Endothelial cell of umbilical vein (primary cell): ENCODE data around the gene KCNN3. TPM values are rescaled to one million over a fixed set of nuclear protein-coding genes. Genes with fewer than 3 reads are reported as not detected.

Experiments
- BruUV-seq: library from RNA; stranded (reverse); fragments of 400-500 nt; replicated peaks from 2 replicates; lab custom pipeline; 2021; lab: Mats Ljungman, UMichigan
- CTCF ChIA-PET: fragments of 300-600, 350-600 bp; sonication (Branson Sonifier 250); formaldehyde crosslinking; loops from one replicate; lab custom pipeline; 2021; ENCODE audit warnings: antibody characterized with exemption, inconsistent platforms; lab: Charles Lee
- POLR2A ChIA-PET: fragments of 300-600, 350-600 bp; sonication (Branson Sonifier 250); formaldehyde crosslinking; loops from one replicate; lab custom pipeline; 2021; ENCODE audit warnings: antibody characterized with exemption, inconsistent platforms; lab: Charles Lee
- DNase-seq: peaks from one replicate; pipeline ENCODE4 v3.0.0-alpha.2; 2011; ENCODE audit warnings: low read depth, low spot score
- FAIRE-seq: peaks from 2 replicates; lab custom pipeline; 2011; peaks lifted over from hg19 to GRCh38; lab: Jason Lieb, UNC
- H2AFZ ChIP-seq: 2 replicates; pipeline ENCODE4 v1.6.0; 2012; ENCODE audit warnings: low read depth, low read length, control low read depth, inconsistent platforms
- H3K27ac ChIP-seq: 2 replicates; pipeline ENCODE4 v1.5.1; 2011; ENCODE audit warnings: low read depth, mild to moderate bottlenecking, control low read depth, low read length, moderate library complexity; ENCODE audit not compliant: insufficient read depth
- H3K27me3 ChIP-seq, 2 experiments: 2 replicates each; pipeline versions ENCODE4 v1.6.0 to v1.6.1; 2011; ENCODE audit warnings: low read length in 2 of 2, mixed read lengths in 1 of 2; ENCODE audit not compliant: control insufficient read depth in 2 of 2, insufficient read depth in 2 of 2
- H3K36me3 ChIP-seq, 2 experiments: 2 replicates in 1 of 2; 3 replicates in 1 of 2; pipeline ENCODE4 v1.5.1; 2011; ENCODE audit warnings: low read length in 2 of 2, mild to moderate bottlenecking in 1 of 2, moderate library complexity in 1 of 2; ENCODE audit not compliant: control insufficient read depth in 2 of 2, insufficient read depth in 2 of 2; ENCODE audit errors: extremely low read depth in 1 of 2
- H3K4me1 ChIP-seq: 3 replicates; pipeline ENCODE4 v1.5.1; 2011; ENCODE audit warnings: mild to moderate bottlenecking, low read length; ENCODE audit not compliant: control insufficient read depth, insufficient read depth; ENCODE audit errors: extremely low read depth
- H3K4me2 ChIP-seq: 2 replicates; pipeline ENCODE4 v1.6.1; 2011; ENCODE audit warnings: low read length, control low read depth, mixed read lengths; ENCODE audit not compliant: insufficient read depth
- H3K4me3 ChIP-seq, 3 experiments: fragments of 200-600 bp in 1 of 3; sonication (generic), shearing (Covaris generic) in 1 of 3; replicated peaks in 1 of 3; 2 replicates each; pipeline ENCODE4 v1.5.1; 2011 to 2016; ENCODE audit warnings: control low read depth in 3 of 3, low read length in 3 of 3, mild to moderate bottlenecking in 2 of 3, inconsistent platforms in 1 of 3, low read depth in 1 of 3, moderate library complexity in 1 of 3; ENCODE audit not compliant: insufficient read depth in 1 of 3
- H3K79me2 ChIP-seq: 2 replicates; pipeline ENCODE4 v1.6.0; 2012; ENCODE audit warnings: low read length, inconsistent platforms; ENCODE audit not compliant: control insufficient read depth, insufficient read depth
- H3K9ac ChIP-seq: replicated peaks from 2 replicates; pipeline ENCODE3; 2011; ENCODE audit warnings: low read length, control low read depth; ENCODE audit not compliant: insufficient read depth; ENCODE audit errors: extremely low read depth
- H3K9me1 ChIP-seq: replicated peaks from 3 replicates; pipeline ENCODE4 v1.6.0; 2011; ENCODE audit warnings: mild to moderate bottlenecking, low read length; ENCODE audit not compliant: control insufficient read depth, insufficient read depth; ENCODE audit errors: extremely low read depth
- H3K9me3 ChIP-seq: replicated peaks from 2 replicates; pipeline ENCODE4 v1.5.1; 2012; ENCODE audit warnings: low read length, inconsistent platforms; ENCODE audit not compliant: control insufficient read depth, insufficient read depth
- H4K20me1 ChIP-seq: replicated peaks from 2 replicates; pipeline ENCODE3; 2011; ENCODE audit warnings: mild to moderate bottlenecking, low read length; ENCODE audit not compliant: control insufficient read depth, insufficient read depth; ENCODE audit errors: extremely low read depth
- EZH2 ChIP-seq: IDR thresholded peaks from 2 replicates; pipeline ENCODE4 v1.6.1; 2012; ENCODE audit warnings: borderline replicate concordance, low read depth, mild to moderate bottlenecking, moderate library complexity, low read length, inconsistent platforms; ENCODE audit not compliant: severe bottlenecking
- FOS ChIP-seq: IDR thresholded peaks from 2 replicates; pipeline ENCODE4 v1.6.1; 2011; ENCODE audit warnings: mild to moderate bottlenecking, low read length, moderate library complexity, borderline replicate concordance; ENCODE audit not compliant: insufficient read depth
- GATA2 ChIP-seq: IDR thresholded peaks from 2 replicates; pipeline ENCODE4 v1.7.0; 2011; ENCODE audit warnings: low read depth, mild to moderate bottlenecking, moderate library complexity, mixed read lengths, low read length; ENCODE audit not compliant: insufficient read length, insufficient read depth
- JUN ChIP-seq: IDR thresholded peaks from 2 replicates; pipeline ENCODE4 v1.6.1; 2011; ENCODE audit warnings: borderline replicate concordance, low read depth; ENCODE audit not compliant: insufficient read length, insufficient read depth
- MYC ChIP-seq: IDR thresholded peaks from one replicate; pipeline ENCODE4 v1.6.1; 2011; ENCODE audit warnings: mild to moderate bottlenecking, low read depth, low read length
- POLR2A ChIP-seq: IDR thresholded peaks from 2 replicates; pipeline ENCODE4 v1.6.1; 2012; ENCODE audit warnings: low read depth, mild to moderate bottlenecking, control low read depth, low read length
- dilution Hi-C: fragments of 300-500 bp; cut with MboI; formaldehyde crosslinking; loops from one replicate; pipeline ENCODE4 v1.15.0; 2019; ENCODE audit warnings: low sequenced_read_pairs; ENCODE audit not compliant: extremely low pct_ligation_motif_present
- intact Hi-C: fragments of 100-400 bp; cut with micrococcal nuclease; formaldehyde crosslinking; loops from one replicate; pipeline ENCODE4 v1.10.0; 2022
- polyA plus RNA-seq, 4 experiments: library from polyadenylated mRNA; depleted of rRNA in 3 of 4; stranded (reverse) in 3 of 4; unstranded in 1 of 4; fragments of >200 nt; gene quantifications; 2 replicates each; pipeline versions ENCODE4 v1.2.1 to v1.2.3, GENCODE V29; 2011 to 2012; ENCODE audit warnings: missing spikeins in 1 of 4
- total RNA-seq: library from RNA; stranded (reverse); gene quantifications from 2 replicates; pipeline ENCODE4 v1.2.3, GENCODE V29; 2021

The KCNN3 gene
- total and polyA plus RNA-seq, 2 donors (not counting 3 experiments of a cell fraction or from before 2014, with no cell fraction given): 0.91 to 1.1 TPM

DNA sequence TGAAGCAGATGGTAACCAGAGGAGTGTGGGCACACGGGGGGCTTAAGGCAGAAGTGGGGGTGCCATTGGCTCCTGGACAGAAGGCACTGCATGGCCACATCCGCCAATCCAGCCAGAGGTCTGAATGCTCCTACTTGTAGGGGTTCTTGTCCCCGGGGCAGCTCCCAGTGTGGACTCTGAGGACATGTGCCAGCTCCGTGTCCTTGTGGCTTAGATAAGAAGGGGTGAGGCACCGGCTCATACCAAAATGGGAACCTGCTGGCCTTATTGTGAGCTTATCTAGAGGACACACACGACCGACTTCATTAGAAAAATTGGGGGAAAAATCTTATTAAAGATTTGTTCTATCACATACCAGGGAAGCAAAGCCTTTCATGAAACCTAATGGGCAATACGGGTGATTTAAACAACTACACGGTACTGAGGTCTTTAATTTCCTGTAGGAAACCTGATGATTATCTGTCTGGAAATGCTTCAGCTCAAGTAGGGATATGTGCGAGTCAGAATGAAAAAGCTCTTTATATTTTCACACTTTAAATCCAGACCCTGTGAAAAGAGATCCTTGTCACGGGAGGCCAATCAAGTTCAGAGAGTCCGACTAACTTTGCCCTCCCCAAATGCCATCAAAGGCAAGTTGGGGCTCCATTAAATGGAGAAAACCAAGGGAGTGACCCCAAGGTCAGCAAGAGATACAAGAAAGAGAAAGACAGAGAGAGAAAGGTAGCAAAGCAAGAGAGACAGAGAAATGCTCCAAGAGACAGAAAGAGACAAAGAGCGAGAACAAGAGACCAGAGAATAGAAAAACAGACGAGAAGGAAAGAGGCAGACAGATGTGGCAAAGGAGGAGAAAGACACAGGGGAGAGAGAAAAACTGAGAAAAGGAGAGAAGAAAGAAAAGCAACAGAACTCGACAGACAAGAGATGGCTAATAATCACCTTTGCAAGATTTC is 14.1 kb upstream of the KCNN3 start:
- DNase-seq (peak; percentile 68), FAIRE-seq (peak; percentile 77)
- intact Hi-C loops (no loop called here), dilution Hi-C loops (no loop called here)
- H3K9ac ChIP-seq: peak overlapping the region; percentile 17
- H3K4me1 ChIP-seq: peaks cover 18% of the 10 kb centered on the region
- TF ChIP-seq POLR2A (no peak), EZH2 (no peak), FOS (no peak)
- peak overlapping the region; percentile 42 for H3K4me2 ChIP-seq
- no peak overlapping the region for H3K4me3 ChIP-seq
- H3K27ac ChIP-seq: peak overlapping the region; percentile 24
- no peaks in the 10 kb centered on the region for H3K79me2 ChIP-seq
- H3K27me3 ChIP-seq: peaks cover 0 to 6% of the 10 kb centered on the region in 2 experiments
- H4K20me1 ChIP-seq: no peaks in the 10 kb centered on the region
- H3K9me1 ChIP-seq: no peaks in the 10 kb centered on the region
- ChIA-PET CTCF (interaction anchor here (0.8 to 1.4 kb wide), 4 partner anchors 9 to 52 kb away, joined by 3 to 7 read pairs (median 4); partner anchors contain the start of gene PMVK), POLR2A (interaction anchor here (0.6 kb wide), 1 partner anchor 160 kb away, joined by 8 read pairs; no protein-coding TSS in a partner anchor)
- no peak overlapping the region for H2AFZ ChIP-seq
- BruUV-seq: TSS peak; percentile 43
- H3K9me3 ChIP-seq: no peaks in the 10 kb centered on the region
- no peaks in the 10 kb centered on the region for H3K36me3 ChIP-seq

DNA sequence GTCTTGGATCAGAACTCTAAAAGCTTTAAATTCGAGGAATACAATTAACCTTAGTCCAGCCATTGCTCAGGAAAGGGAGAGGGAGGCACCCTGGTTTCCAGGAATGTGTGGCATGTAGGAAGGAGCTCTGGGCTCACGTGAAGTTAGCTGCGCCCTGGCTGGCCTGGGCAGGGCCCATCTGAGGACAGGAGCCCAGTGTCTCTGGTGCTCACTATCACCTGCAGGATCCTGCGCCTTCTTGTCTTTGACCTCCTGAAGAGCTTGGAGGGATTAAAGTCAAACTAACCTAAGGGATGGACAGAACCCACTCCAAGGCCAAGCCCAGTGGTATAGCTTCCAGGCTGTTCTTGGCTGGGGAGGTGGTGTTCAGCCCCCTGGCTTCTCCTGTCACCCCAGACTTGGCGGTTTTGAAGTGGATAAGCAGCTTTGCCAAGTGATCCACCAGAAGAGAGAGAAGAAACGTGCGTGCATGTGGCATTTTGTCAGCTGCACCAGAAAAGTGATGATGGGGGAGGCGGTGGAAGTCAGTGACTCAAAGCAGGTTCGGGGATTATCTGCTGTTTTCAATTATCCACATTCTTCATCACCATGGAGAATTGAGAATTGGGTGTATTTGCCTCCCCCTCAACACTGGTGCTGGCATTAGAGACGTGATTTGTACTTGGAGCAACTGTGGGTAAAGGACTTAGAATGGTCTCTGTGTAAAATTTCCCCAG is 11.9 kb upstream of the KCNN3 start:
- H3K27me3 ChIP-seq: no peaks in the 10 kb centered on the region
- H3K9me3 ChIP-seq: no peaks in the 10 kb centered on the region
- H3K9me1 ChIP-seq: no peaks in the 10 kb centered on the region
- no peak overlapping the region for H3K4me3 ChIP-seq
- H3K27ac ChIP-seq: no peak overlapping the region
- dilution Hi-C loops: no loop called here
- no peak overlapping the region for H2AFZ ChIP-seq
- no TSS peak for BruUV-seq
- H3K79me2 ChIP-seq: no peaks in the 10 kb centered on the region
- FAIRE-seq (no peak), DNase-seq (no peak)
- POLR2A ChIA-PET: no interaction called here
- H3K4me1 ChIP-seq: peaks cover 28% of the 10 kb centered on the region
- TF ChIP-seq FOS (no peak), GATA2 (no peak), EZH2 (no peak), JUN (no peak), MYC (no peak)
- H3K36me3 ChIP-seq: no peaks in the 10 kb centered on the region
- intact Hi-C loops: no loop called here
- no peak overlapping the region for H3K9ac ChIP-seq
- H3K4me2 ChIP-seq: no peak overlapping the region
- no peaks in the 10 kb centered on the region for H4K20me1 ChIP-seq
- CTCF ChIA-PET: interaction anchor here (0.9 to 2.6 kb wide), 12 partner anchors 9 to 322 kb away, joined by 3 to 14 read pairs (median 4); partner anchors contain the start of gene LENEP
